Left cardiac atrium (tissue), 4 donors: Measurements from ENCODE around the gene RAD54L2. TPM values are rescaled to one million over a fixed set of nuclear protein-coding genes. Genes with fewer than 3 reads are reported as not detected.
A peak's percentile ranks its signal among the peaks of the same experiment; 100 is the strongest.
"Not testable (repeated sequence)": the region's sequence is repeated elsewhere in the genome, so short reads cannot be mapped to it uniquely, and the experiment has no call there.

ENCODE experiments used
- ATAC-seq, 2 donors: fragments of 200-7000 bp; cut with Tn5 transposase; one replicate each; pipeline ENCODE4 v1.9.1; 2020; ENCODE audit warnings: mild to moderate bottlenecking in 2 of 2, moderate library complexity in 2 of 2
- DNase-seq: peaks from one replicate; pipeline ENCODE4 v3.0.0-alpha.2; 2020
- intact Hi-C, 2 donors: fragments of 100-400 bp; cut with DNase I; formaldehyde crosslinking; loops; one replicate each; pipeline versions ENCODE4 v1.14.1 to v1.15.1; 2022 to 2023
- long read RNA-seq: library from polyadenylated mRNA; unstranded; transcript quantifications from one replicate; pipeline ENCODE4 v2.0.0, GENCODE V29; 2021
- total RNA-seq, 2 donors: library from RNA; stranded (reverse); fragmentation: NEBNext Ultra II Directional; extraction: Animal tissue kit (Norgen Biotek cat#: 25700); gene quantifications; one replicate each; pipeline ENCODE4 v1.2.1, GENCODE V29; 2021
- donor health status: DM: no; HTN: yes; CAD: no.
- donor health status: DM: no; HTN: yes; CAD: no; lungs with severe emphysema.
- donor health status: DM: yes; HTN: yes; CAD: no.
- donor health status: Dilated cardiomyopathy.

RAD54L2 gene, protein sequence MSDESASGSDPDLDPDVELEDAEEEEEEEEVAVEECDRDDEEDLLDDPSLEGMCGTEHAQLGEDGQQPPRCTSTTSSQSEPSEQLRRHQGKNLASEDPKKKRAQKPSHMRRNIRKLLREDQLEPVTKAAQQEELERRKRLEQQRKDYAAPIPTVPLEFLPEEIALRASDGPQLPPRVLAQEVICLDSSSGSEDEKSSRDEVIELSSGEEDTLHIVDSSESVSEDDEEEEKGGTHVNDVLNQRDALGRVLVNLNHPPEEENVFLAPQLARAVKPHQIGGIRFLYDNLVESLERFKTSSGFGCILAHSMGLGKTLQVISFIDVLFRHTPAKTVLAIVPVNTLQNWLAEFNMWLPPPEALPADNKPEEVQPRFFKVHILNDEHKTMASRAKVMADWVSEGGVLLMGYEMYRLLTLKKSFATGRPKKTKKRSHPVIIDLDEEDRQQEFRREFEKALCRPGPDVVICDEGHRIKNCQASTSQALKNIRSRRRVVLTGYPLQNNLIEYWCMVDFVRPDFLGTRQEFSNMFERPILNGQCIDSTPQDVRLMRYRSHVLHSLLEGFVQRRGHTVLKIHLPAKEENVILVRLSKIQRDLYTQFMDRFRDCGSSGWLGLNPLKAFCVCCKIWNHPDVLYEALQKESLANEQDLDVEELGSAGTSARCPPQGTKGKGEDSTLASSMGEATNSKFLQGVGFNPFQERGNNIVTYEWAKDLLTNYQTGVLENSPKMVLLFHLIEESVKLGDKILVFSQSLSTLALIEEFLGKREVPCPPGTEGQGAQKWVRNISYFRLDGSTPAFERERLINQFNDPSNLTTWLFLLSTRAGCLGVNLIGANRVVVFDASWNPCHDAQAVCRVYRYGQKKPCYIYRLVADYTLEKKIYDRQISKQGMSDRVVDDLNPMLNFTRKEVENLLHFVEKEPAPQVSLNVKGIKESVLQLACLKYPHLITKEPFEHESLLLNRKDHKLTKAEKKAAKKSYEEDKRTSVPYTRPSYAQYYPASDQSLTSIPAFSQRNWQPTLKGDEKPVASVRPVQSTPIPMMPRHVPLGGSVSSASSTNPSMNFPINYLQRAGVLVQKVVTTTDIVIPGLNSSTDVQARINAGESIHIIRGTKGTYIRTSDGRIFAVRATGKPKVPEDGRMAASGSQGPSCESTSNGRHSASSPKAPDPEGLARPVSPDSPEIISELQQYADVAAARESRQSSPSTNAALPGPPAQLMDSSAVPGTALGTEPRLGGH (N-terminal part only)
- 10 to 100 TPM in 1 of 2 donors, 1 to 10 TPM in 1; 9.1 to 15.0 TPM for total RNA-seq
- long read RNA-seq, partial matches to known transcripts, result 1 of 2 reads
- long read RNA-seq, other reads (novel, unspliced or antisense), result 1 of 2 reads

DNA sequence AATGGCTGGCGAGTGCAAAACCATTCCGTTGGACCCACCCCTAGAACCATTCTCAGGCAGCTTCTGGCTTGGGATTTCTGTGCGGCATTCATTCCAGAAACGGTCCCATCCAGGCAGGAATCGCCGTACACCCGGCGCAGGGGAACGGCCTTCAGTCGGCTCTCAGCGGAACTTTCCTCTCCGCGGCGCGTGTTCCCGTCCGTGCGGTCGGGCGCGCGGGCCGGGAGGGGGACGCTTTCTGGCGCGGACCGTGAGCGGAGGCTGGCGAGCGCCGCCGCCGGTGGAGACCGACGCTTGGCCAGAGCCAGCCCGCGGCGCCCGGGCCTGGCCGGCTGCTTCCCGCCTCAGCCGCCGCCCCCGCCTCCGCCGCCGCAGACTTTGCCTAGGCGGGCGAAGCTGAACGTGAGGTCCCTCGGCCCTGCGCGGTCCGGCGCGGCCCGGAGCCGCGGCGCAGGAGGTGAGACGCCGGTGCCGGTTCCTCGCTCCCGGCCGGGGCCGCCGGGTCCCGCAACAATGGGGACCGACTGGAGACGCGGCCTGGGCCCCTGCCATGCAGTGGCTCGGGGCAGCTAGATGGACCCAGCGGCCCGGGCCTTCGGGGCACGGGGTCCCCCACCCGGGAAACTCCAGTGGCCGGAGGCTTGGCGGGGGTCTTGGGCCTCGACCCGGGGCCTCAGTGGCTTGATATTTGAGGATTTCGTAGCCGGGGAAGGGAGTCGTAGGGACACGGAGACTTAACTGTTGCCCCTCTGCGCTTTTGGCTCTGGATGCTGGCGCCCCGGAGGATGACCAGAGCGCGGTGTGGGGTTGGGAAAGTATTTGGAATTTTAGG is at the start of gene RAD54L2:
RAD54L2 (plus strand) TSS at position 261 of the 832 bp plus-strand sequence. CDS start 51,702 bp downstream, outside the sequence.
- DNase-seq (peak; percentile 87), ATAC-seq (peak; percentile 97 to 98)
- intact Hi-C loops, result no loop called here

- intact Hi-C loops, result no loop called here
- DNase-seq, result peak; percentile 95
- ATAC-seq, result peak; percentile 85 to 88
Observed at GRCh38 chr3:51498876-51499738, 39.4 kb upstream of the RAD54L2 start.

DNA sequence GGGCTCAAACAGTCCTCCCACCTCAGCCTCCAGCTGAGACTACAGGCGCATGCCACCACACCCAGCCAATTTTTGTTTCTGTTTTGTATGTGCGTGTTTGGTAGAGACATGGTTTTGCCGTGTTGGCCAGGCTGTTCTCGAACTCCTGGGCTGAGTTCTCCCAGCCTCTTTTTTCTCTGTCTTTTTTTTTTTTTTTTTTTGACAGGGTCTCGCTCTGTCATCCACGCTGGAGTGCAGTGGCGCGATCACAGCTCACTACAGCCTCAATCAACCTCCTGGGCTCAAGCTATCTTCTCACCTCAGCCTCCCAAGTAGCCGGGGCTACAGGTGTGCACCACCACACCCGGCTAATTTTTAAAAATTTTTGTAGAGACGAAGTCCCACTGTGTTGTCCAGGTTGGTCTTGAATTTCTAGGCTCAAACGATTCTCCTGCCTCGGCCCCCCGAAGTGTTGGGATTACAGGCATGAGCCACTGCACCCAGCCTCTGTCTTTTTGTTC is 37.8 kb upstream of the RAD54L2 start:
- peak; percentile 34 for DNase-seq
- no peak for ATAC-seq
- intact Hi-C loops, result loop anchor here (2.0 to 10.0 kb wide), 3 partner anchors 167 to 304 kb away; no protein-coding TSS in a partner anchor

DNA sequence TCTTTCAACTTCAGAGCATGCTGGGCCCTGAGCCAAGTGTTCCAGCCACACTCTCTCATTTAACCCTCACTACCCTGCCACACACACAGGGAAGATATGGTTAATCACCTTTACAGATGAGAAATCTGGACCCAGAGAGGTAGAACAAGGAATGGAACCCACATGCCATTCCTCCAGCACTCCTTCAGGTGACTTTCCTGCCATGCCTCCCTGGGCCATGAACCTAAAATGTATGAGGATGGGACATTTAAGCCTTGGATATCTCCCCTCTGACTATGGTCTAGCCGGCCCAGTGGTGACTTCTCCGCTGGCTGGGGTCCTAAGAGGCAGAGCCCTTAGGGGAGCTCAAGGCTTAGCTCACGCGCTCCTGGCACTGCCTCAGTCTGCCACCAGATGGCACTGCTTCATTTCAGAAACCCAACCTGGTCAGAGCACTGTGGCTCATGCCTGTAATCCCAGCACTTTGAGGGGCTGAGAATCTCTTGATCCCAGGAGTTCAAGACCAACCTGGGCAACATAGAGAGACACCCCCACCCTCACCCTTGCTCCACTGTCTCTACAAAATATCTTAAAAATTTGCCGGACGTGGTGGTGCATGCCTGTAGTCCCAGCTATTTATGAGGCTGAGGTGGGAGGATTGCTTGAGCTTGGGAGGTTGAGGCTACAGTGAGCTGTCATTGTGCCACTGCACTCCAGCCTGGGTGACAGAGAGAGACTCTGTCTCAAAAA is 36.5 kb upstream of the RAD54L2 start:
- peak in 1 of 2 donors; percentile 9 for ATAC-seq
- peak; percentile 82 for DNase-seq
- intact Hi-C loops, result loop anchor here (2.0 to 10.0 kb wide), 5 partner anchors 165 to 303 kb away; no protein-coding TSS in a partner anchor

DNA sequence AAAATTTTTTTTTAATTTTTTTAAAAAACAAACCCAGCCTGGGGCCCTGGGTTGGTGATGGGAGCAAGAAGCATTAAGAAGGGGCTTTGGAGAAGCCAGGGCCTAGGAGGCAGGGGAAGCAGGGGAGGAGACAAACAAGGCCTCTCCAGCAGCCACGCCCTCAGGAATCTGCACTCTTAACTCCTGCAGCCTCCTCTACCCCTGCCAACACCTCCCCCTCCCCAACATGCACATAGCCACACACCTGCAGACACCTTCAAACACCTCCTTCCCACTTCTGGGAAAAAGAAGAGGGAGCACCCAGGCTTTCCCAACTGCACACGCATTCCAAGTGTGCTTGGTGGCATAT is 36.0 kb upstream of the RAD54L2 start:
- DNase-seq (no peak), ATAC-seq (no peak)
- intact Hi-C loops, result loop anchor here (2.0 to 10.0 kb wide), 4 partner anchors 165 to 302 kb away; no protein-coding TSS in a partner anchor

DNA sequence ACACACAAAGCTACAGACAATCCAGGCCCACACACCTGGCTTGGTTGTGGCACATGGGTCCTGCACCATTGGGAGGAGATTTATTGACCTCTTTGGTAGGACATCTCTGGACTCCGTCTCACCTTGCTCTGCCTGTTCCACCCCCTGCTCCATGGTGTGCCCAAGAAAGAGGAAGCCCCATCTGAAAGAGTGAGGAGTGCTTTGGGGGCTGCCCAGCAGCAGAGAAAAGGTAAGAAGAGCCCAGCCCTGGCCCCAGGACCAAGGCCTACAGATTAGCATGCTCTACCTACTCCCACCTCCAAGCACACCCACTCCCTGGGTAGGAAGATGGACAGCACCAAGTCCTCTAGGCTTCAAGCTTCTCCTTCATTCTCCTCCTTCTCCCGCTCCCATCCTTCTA is 35.5 kb upstream of the RAD54L2 start:
- intact Hi-C loops, result loop anchor here (2.0 to 10.0 kb wide), 4 partner anchors 164 to 302 kb away; no protein-coding TSS in a partner anchor
- DNase-seq (no peak), ATAC-seq (no peak)

DNA sequence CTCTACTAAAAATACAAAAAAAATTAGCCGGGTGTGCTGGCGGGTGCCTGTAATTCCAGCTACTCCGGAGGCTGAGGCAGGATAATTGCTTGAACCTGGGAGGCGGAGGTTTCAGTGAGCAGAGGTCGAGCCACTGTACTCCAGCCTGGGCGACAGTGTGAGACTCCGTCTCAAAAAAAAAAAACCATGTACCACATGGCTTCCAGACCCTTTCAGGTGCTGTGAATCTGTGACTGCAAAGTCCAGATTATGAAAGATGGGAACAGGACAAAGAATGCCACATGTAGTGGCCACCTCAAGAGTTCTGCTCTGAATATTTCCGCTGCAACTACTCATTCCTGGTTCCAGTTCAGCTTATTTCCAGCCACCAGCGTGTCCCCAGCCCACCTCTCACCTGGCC is 30.3 kb upstream of the RAD54L2 start:
- DNase-seq, result no peak
- ATAC-seq, result no peak
- intact Hi-C loops, result loop anchor here in 1 of 2 donors (10.0 kb wide), 1 partner anchor 297 kb away; no protein-coding TSS in a partner anchor

GRCh38 chr3:51510996-51511395 is 27.5 kb upstream of the RAD54L2 start:
- no peak for ATAC-seq
- intact Hi-C loops, result no loop called here
- no peak for DNase-seq

- ATAC-seq (no peak), DNase-seq (no peak)
- intact Hi-C loops, result no loop called here
Observed at GRCh38 chr3:51514210-51514609, 24.3 kb upstream of the RAD54L2 start.

GRCh38 chr3:51519848-51520247 is 18.7 kb upstream of the RAD54L2 start:
- ATAC-seq (no peak), DNase-seq (no peak)
- intact Hi-C loops, result no loop called here

GRCh38 chr3:51520906-51521730 is 17.4 kb upstream of the RAD54L2 start:
- DNase-seq, ATAC-seq, intact Hi-C loops: not testable (repeated sequence)

- DNase-seq (no peak), ATAC-seq (no peak)
- intact Hi-C loops, result no loop called here
Observed at GRCh38 chr3:51522273-51522962, 16.1 kb upstream of the RAD54L2 start.

GRCh38 chr3:51524874-51525273 is 13.6 kb upstream of the RAD54L2 start:
- ATAC-seq, DNase-seq, intact Hi-C loops: not testable (repeated sequence)

- DNase-seq (no peak), ATAC-seq (no peak)
- intact Hi-C loops, result no loop called here
Observed at GRCh38 chr3:51530485-51530884, 8.0 kb upstream of the RAD54L2 start.
